ENCODE measurements around the gene FABP1. TPM values are rescaled to one million over a fixed set of nuclear protein-coding genes. Genes with fewer than 3 reads are reported as not detected.

FABP1 gene
- total RNA-seq, 2 donors from 2014 or later, result not detected

GRCh38 chr2:88126772-88127637 lies 857 bp downstream of the FABP1 start:
- TF ChIP-seq, protein P1, sequence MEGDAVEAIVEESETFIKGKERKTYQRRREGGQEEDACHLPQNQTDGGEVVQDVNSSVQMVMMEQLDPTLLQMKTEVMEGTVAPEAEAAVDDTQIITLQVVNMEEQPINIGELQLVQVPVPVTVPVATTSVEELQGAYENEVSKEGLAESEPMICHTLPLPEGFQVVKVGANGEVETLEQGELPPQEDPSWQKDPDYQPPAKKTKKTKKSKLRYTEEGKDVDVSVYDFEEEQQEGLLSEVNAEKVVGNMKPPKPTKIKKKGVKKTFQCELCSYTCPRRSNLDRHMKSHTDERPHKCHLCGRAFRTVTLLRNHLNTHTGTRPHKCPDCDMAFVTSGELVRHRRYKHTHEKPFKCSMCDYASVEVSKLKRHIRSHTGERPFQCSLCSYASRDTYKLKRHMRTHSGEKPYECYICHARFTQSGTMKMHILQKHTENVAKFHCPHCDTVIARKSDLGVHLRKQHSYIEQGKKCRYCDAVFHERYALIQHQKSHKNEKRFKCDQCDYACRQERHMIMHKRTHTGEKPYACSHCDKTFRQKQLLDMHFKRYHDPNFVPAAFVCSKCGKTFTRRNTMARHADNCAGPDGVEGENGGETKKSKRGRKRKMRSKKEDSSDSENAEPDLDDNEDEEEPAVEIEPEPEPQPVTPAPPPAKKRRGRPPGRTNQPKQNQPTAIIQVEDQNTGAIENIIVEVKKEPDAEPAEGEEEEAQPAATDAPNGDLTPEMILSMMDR (IDR thresholded peaks at IDR 0.05), result no peak
- no peak overlapping the region for H3K4me3 ChIP-seq
- H3K9me3 ChIP-seq, result no peaks in the 10 kb centered on the region
- no peaks in the 10 kb centered on the region for H3K36me3 ChIP-seq
- no peaks in the 10 kb centered on the region for H3K4me1 ChIP-seq (ENCODE audit: control insufficient read depth in 1 of 2, low read depth in 2 of 2)
- no peak overlapping the region for H3K27ac ChIP-seq
- no peak for DNase-seq (ENCODE audit: low spot score)
- no peak for ATAC-seq (ENCODE audit: insufficient number of reproducible peaks, low FRiP score, low read depth)
- no peaks in the 10 kb centered on the region for H3K27me3 ChIP-seq (replicated peaks; ENCODE audit: insufficient read depth)

GRCh38 chr2:88125924-88126771 lies 1.7 kb downstream of the FABP1 start:
- ATAC-seq (ENCODE audit: insufficient number of reproducible peaks, low FRiP score, low read depth) (no peak), DNase-seq (ENCODE audit: low spot score) (no peak)
- Histone ChIP-seq H3K4me3 (no peak overlapping the region), H3K4me1 (ENCODE audit: control insufficient read depth in 1 of 2, low read depth in 2 of 2) (no peaks in the 10 kb centered on the region), H3K36me3 (no peaks in the 10 kb centered on the region), H3K27me3 (replicated peaks; ENCODE audit: insufficient read depth) (no peaks in the 10 kb centered on the region), H3K9me3 (no peaks in the 10 kb centered on the region), H3K27ac (no peak overlapping the region)
- TF ChIP-seq, protein P1 (IDR thresholded peaks at IDR 0.05), result no peak

- Histone ChIP-seq H3K36me3 (no peaks in the 10 kb centered on the region), H3K9me3 (no peaks in the 10 kb centered on the region), H3K27ac (no peak overlapping the region), H3K4me3 (no peak overlapping the region), H3K4me1 (ENCODE audit: control insufficient read depth in 1 of 2, low read depth in 2 of 2) (no peaks in the 10 kb centered on the region), H3K27me3 (replicated peaks; ENCODE audit: insufficient read depth) (no peaks in the 10 kb centered on the region)
- no peak for ATAC-seq (ENCODE audit: insufficient number of reproducible peaks, low FRiP score, low read depth)
- DNase-seq (ENCODE audit: low spot score), result no peak
- TF ChIP-seq, protein P1 (IDR thresholded peaks at IDR 0.05), result no peak
Observed at GRCh38 chr2:88125344-88125923, 2.4 kb downstream of the FABP1 start.

DNA sequence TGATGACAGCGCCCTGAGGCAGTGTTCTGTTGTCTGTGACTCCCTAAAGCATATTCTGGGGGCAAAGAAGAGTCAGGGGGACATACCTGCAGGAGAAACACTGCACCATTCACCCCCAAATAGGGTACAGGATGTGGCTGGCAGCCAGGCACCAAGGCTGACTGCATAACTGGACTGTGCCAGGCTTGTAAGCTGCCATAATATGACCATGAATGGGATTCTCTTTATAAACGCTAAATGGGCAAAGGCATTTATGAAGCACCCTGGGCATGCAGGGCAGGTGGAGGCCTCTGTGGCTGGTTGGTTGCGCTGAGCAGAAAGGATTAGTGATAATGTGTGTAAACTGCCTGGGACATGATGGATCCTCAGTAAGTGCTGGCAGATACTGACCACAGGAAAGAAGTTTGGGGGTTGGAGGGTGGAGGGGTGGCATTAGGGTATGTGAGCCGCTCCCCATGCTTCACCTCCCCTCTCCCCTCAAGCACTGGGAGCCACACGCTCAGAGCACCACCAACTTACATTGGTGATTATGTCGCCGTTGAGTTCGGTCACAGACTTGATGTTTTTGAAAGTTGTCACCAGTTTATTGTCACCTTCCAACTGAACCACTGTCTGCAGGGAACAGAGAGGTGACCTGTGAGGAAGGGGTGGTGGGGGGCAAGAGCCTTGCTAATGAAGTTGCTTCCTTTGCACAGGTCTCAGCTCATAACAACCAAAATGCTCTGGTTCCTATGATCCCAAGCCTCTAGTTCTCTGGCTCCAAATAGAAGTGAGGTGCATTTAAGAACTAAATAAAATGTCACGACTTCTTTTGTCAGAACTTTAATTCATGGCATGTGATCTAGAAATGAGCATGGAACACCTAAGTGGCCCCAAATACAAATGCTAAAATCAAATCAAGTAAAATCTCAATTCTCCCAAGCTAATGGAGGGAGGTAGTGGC lies 3.6 kb downstream of the FABP1 start:
- no peak for DNase-seq (ENCODE audit: low spot score)
- Histone ChIP-seq H3K4me3 (no peak overlapping the region), H3K27me3 (replicated peaks; ENCODE audit: insufficient read depth) (no peaks in the 10 kb centered on the region), H3K9me3 (no peaks in the 10 kb centered on the region), H3K36me3 (no peaks in the 10 kb centered on the region), H3K4me1 (ENCODE audit: control insufficient read depth in 1 of 2, low read depth in 2 of 2) (no peaks in the 10 kb centered on the region), H3K27ac (no peak overlapping the region)
- TF ChIP-seq, protein P1 (IDR thresholded peaks at IDR 0.05), result no peak
- ATAC-seq (ENCODE audit: insufficient number of reproducible peaks, low FRiP score, low read depth), result no peak

Data from thoracic aorta (tissue), 2 donors.